Glomerular endothelial cell (primary cell): ENCODE results near the gene ANKFY1. TPM values are rescaled to one million over a fixed set of nuclear protein-coding genes. Genes with fewer than 3 reads are reported as not detected.

ENCODE experiments used
- DNase-seq: peaks from one replicate; pipeline ENCODE4 v3.0.0-alpha.2; 2011; ENCODE audit warnings: low read depth, low spot score; ENCODE audit errors: extremely low read depth
- total RNA-seq: library from RNA; depleted of rRNA; stranded (reverse); fragments of >200 nt; gene quantifications from 2 replicates; pipeline ENCODE4 v1.2.3, GENCODE V29; 2015

ANKFY1 gene
- total RNA-seq, 1 donor from 2014 or later: 46.0 TPM

GRCh38 chr17:4127555-4127954, 136.2 kb downstream of the ANKFY1 start:
- no peak for DNase-seq

DNA sequence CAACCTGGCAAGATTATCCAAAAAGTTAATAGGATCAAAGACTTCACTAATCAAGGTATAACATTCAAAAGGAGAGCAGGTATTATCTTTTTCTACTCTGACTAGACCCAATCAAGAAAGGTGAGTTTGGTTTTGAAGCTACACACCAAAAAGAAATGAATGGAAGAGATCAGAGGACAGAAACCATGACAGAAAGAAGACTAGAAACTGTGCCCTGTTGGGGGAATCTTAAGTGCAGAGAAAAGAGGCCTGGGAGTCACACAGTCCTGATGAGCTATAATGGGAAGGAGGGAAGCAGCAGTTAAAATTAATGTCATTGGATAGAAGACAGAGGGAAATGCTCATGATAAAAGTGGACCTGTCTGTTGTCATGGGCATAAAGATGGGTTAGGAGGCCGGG, 138.2 kb downstream of the ANKFY1 start:
- DNase-seq: no peak

- DNase-seq: no peak
These were observed 138.8 kb downstream of the ANKFY1 start for GRCh38 chr17:4124999-4125398.

DNA sequence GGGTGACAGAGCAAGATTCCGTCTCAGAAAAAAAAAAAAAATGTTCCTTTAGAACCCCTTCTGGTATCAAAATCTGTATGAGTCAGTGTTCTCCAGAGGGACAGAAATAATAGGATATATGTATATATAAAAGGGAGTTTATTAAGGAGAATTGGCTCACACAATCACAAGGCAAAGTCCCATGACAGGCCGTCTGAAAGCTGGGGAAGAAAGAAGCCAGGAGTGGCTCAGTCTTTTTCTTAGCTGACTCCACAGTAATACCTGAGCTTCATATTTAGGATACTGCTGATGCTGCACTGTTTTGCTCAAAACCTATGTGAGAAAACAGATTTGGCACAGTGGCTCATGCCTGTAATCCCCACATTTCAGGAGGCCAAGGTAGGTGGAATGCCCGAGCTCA, 143.4 kb downstream of the ANKFY1 start:
- DNase-seq: no peak

DNA sequence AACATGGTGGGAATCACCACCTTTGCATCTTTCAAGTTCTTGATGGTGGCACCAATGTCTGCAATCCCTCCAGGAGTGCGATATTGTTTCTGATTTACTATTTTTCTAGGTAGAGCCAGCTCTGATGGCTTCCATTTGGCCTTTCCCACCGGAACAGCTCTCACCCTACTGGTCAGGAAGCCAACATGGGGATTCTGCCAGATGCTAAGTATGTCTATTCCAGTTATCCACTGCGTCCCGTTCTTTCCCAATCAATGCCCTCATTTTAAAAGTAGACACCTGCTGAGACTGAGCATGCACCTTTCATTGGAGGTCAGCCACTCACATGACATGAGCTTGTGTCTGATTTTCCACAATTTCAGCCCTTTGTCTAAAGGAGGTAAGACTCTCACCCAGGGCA, 144.5 kb downstream of the ANKFY1 start:
- no peak for DNase-seq

- no peak for DNase-seq
These were observed 145.6 kb downstream of the ANKFY1 start for GRCh38 chr17:4118015-4118743.

- DNase-seq: no peak
These were observed 147.3 kb downstream of the ANKFY1 start for GRCh38 chr17:4116516-4116915.

Other genes starting within 250 kb of the ANKFY1 start
- 31.2 and 49.5 TPM in 2 replicates for gene ZZEF1, start 120.9 kb downstream of the ANKFY1 start, total RNA-seq
- gene CYB5D2, start 120.8 kb downstream of the ANKFY1 start, total RNA-seq: 45.1 and 45.3 TPM in 2 replicates
- 60.0 and 79.8 TPM in 2 replicates for gene UBE2G1, start 102.7 kb upstream of the ANKFY1 start, total RNA-seq
- gene SPNS3, start 170.0 kb upstream of the ANKFY1 start, total RNA-seq: 0.23 and 0.24 TPM in 2 replicates
- gene SPNS2, start 234.9 kb upstream of the ANKFY1 start, total RNA-seq: 69.1 and 92.0 TPM in 2 replicates